ENCODE measurements around the gene KCTD13. TPM values are rescaled to one million over a fixed set of nuclear protein-coding genes. Genes with fewer than 3 reads are reported as not detected.

KCTD13 gene
- total and polyA plus RNA-seq, 2 of the 8 experiments (the other 6 are each of a cell fraction or from before 2014, with no cell fraction given): 9.2 to 10.8 TPM

- H3K23me2 ChIP-seq (ENCODE audit: low read depth, low read length): peaks cover 3% of the 10 kb centered on the region; the same call in 1 of the 2 replicates
- no peak overlapping the region for H3K23ac ChIP-seq (ENCODE audit: insufficient read length)
- no peak overlapping the region for H2BK12ac ChIP-seq (ENCODE audit: low read depth, low read length)
- DNase-seq (ENCODE audit: low read depth in 1 of 2, low spot score in 2 of 2) (no peak), FAIRE-seq (no peak)
- H3K56ac ChIP-seq (replicated peaks; ENCODE audit: insufficient read length, low read depth, low read length): no peak overlapping the region
- no peak overlapping the region for H2BK5ac ChIP-seq (ENCODE audit: low read depth, low read length)
- no peak overlapping the region for H2BK15ac ChIP-seq (ENCODE audit: low read length)
- no peak overlapping the region for H4K5ac ChIP-seq (ENCODE audit: insufficient read length, low read depth, low read length)
- H4K8ac ChIP-seq (ENCODE audit: extremely low read depth, insufficient read depth, low read length): no peak overlapping the region
- H2AFZ ChIP-seq (ENCODE audit: low read length): no peak overlapping the region
- H2AK5ac ChIP-seq (ENCODE audit: low read depth, low read length): no peak overlapping the region
- ChIA-PET POLR2A (ENCODE audit: partially characterized antibody) (interaction anchor here (1.0 to 1.8 kb wide), 3 partner anchors 18 to 67 kb away, joined by 3 to 4 read pairs (median 3); no protein-coding TSS in a partner anchor), CTCF (ENCODE audit: partially characterized antibody) (interaction anchor here (0.6 to 1.1 kb wide), 4 partner anchors 25 to 193 kb away, joined by 3 read pairs; no protein-coding TSS in a partner anchor)
- H3K27ac ChIP-seq (ENCODE audit: low read depth, low read length): no peak overlapping the region
- no peak overlapping the region for H2BK120ac ChIP-seq (replicated peaks; ENCODE audit: low read depth, low read length)
- no peaks in the 10 kb centered on the region for H3K27me3 ChIP-seq (replicated peaks in 1 of 4; ENCODE audit: control insufficient read depth in 3 of 4, extremely low read depth in 1 of 4, insufficient read depth in 3 of 4, low read length in 3 of 4)
- no peaks in the 10 kb centered on the region for H3K9me3 ChIP-seq (ENCODE audit: insufficient read depth in 2 of 2, low read depth in 1 of 2, low read length in 1 of 2)
- peaks cover 0 to 3% of the 10 kb centered on the region in 2 experiments for H4K20me1 ChIP-seq (replicated peaks in 1 of 2; ENCODE audit: control insufficient read depth in 1 of 2, insufficient read depth in 2 of 2, low read length in 2 of 2)
- H4K91ac ChIP-seq (replicated peaks; ENCODE audit: insufficient read length, low read length): no peak overlapping the region
- no peak overlapping the region for H3K4me3 ChIP-seq (ENCODE audit: extremely low read depth in 1 of 4, insufficient read depth in 2 of 4, low read depth in 3 of 4, low read length in 4 of 4)
- no peak overlapping the region for H3K4ac ChIP-seq (replicated peaks; ENCODE audit: insufficient read length, low read depth, low read length)
- H3K4me2 ChIP-seq (ENCODE audit: insufficient read depth in 1 of 2, low read depth in 2 of 2, low read length in 2 of 2): no peak overlapping the region
- WGBS, 2 experiments (ENCODE audit: extremely low coverage in 1 of 2, insufficient coverage in 1 of 2, insufficient read length in 1 of 2, insufficient replicate concordance in 2 of 2, low coverage in 1 of 2, low lambda C conversion rate in 2 of 2, missing lambda C conversion rate in 1 of 2): 93% methylated on average over 3 of the region's 3 CpGs; no CpG with 5 or more reads in 1 of the 2 experiments
- no peaks in the 10 kb centered on the region for H3K79me2 ChIP-seq (ENCODE audit: control insufficient read depth in 1 of 2, insufficient read depth in 2 of 2, low read length in 2 of 2)
- no peak overlapping the region for H2BK20ac ChIP-seq (ENCODE audit: low read length)
- H3K9ac ChIP-seq (replicated peaks in 1 of 4; ENCODE audit: extremely low read depth in 1 of 4, low read depth in 3 of 4, low read length in 3 of 4): no peak overlapping the region
- peaks cover 0 to 11% (median 3%) of the 10 kb centered on the region in 4 experiments; a peak in 6 of 7 replicates for H3K4me1 ChIP-seq (replicated peaks in 1 of 4; ENCODE audit: control insufficient read depth in 3 of 4, insufficient read depth in 4 of 4, low read length in 3 of 4)
- H3K36me3 ChIP-seq (ENCODE audit: control insufficient read depth in 2 of 4, insufficient read depth in 4 of 4, low read length in 3 of 4): no peaks in the 10 kb centered on the region; a peak in 2 of 8 replicates
- no peak overlapping the region for H3K14ac ChIP-seq (ENCODE audit: insufficient read length)
- H3K18ac ChIP-seq (ENCODE audit: extremely low read depth, low read length): no peak overlapping the region
- H3K79me1 ChIP-seq (ENCODE audit: low read depth, low read length): peaks cover 4% of the 10 kb centered on the region; the same call in 1 of the 2 replicates
- TF ChIP-seq JUND (IDR thresholded peaks at IDR 0.05; ENCODE audit: low read length): no peak
- no peak for TF ChIP-seq CTBP2 (IDR thresholded peaks at IDR 0.05; ENCODE audit: borderline replicate concordance, insufficient read depth, insufficient read length, low read length)
- no peak for TF ChIP-seq SIX5 (IDR thresholded peaks at IDR 0.05; ENCODE audit: low read depth, low read length)
- no peak for TF ChIP-seq RNF2 (IDR thresholded peaks at IDR 0.05; ENCODE audit: borderline replicate concordance, low read depth, low read length, missing control alignments, poor library complexity, severe bottlenecking)
- no peak for TF ChIP-seq POLR2AphosphoS5 (IDR thresholded peaks at IDR 0.05; ENCODE audit: low read depth, low read length)
- no peak for TF ChIP-seq MAFK (IDR thresholded peaks at IDR 0.05; ENCODE audit: low read depth, low read length)
- no peak for TF ChIP-seq GABPA (IDR thresholded peaks at IDR 0.05; ENCODE audit: borderline replicate concordance, insufficient read depth, low read length)
- TF ChIP-seq GTF2F1 (IDR thresholded peaks at IDR 0.05; ENCODE audit: borderline replicate concordance, low read depth, low read length): no peak
- TF ChIP-seq SP4 (IDR thresholded peaks at IDR 0.05; ENCODE audit: low read length): no peak
- no peak for TF ChIP-seq EP300 (IDR thresholded peaks at IDR 0.05; ENCODE audit: borderline replicate concordance in 1 of 2, low read depth in 2 of 2, low read length in 2 of 2)
- TF ChIP-seq CTCF (IDR thresholded peaks at IDR 0.05; ENCODE audit: control extremely low read depth in 1 of 3, insufficient read depth in 1 of 3, low read depth in 1 of 3, low read length in 3 of 3): no peak
Measured at GRCh38 chr16:29893553-29893952, 32.5 kb downstream of the KCTD13 start.

All from H1 (cell line).